Gastrocnemius medialis (tissue), 4 donors: Measurements from ENCODE around the gene RIN3. TPM values are rescaled to one million over a fixed set of nuclear protein-coding genes. Genes with fewer than 3 reads are reported as not detected.

Source experiments
- ATAC-seq, 2 donors: fragments of 150-250 bp; one replicate each; pipeline ENCODE4 v1.9.1; 2016
- DNase-seq, 2 donors: peaks; one replicate each; pipeline ENCODE4 v3.0.0-alpha.2; 2019
- H3K27ac ChIP-seq, 4 donors: fragments of 200-600 bp; sonication (generic); 1 replicate in 1 of 4; 2 replicates in 3 of 4; pipeline ENCODE4 v1.5.1; 2016 to 2018; ENCODE audit warnings: mild to moderate bottlenecking in 2 of 4, moderate library complexity in 1 of 4
- H3K27me3 ChIP-seq, 3 donors: fragments of 200-600 bp; sonication (generic) in 2 of 3; 1 replicate in 1 of 3; 2 replicates in 2 of 3; pipeline versions ENCODE4 v1.5.1 to v1.6.0; 2016 to 2019; ENCODE audit warnings: mild to moderate bottlenecking in 1 of 3, moderate library complexity in 1 of 3
- H3K36me3 ChIP-seq, 2 donors: fragments of 200-600 bp; sonication (generic) in 1 of 2; one replicate each; pipeline ENCODE4 v1.5.1; 2017 to 2018
- H3K4me1 ChIP-seq, 2 donors: fragments of 200-600 bp; sonication (generic) in 1 of 2; one replicate each; pipeline ENCODE4 v1.5.1; 2016 to 2017; ENCODE audit warnings: mild to moderate bottlenecking in 2 of 2
- H3K4me3 ChIP-seq, 4 donors: fragments of 200-600 bp; sonication (generic) in 3 of 4; 1 replicate in 1 of 4; 2 replicates in 3 of 4; pipeline ENCODE4 v1.5.1; 2016 to 2019; ENCODE audit warnings: mild to moderate bottlenecking in 2 of 4
- H3K9me3 ChIP-seq, 3 donors: fragments of 200-600 bp; sonication (generic) in 2 of 3; 1 replicate in 1 of 3; 2 replicates in 2 of 3; pipeline ENCODE4 v1.5.1; 2016 to 2019
- CTCF ChIP-seq, 5 experiments: fragments of 450-650 bp in 3 of 5; fragments of 200-600 bp in 2 of 5; sonication (generic) in 2 of 5; IDR thresholded peaks in 4 of 5; conservative IDR thresholded peaks in 1 of 5; 1 replicate in 4 of 5; 2 replicates in 1 of 5; pipeline ENCODE4 v1.5.1; 2016 to 2019; ENCODE audit warnings: antibody characterized with exemption in 5 of 5, mild to moderate bottlenecking in 3 of 5, moderate library complexity in 3 of 5
- POLR2A ChIP-seq, 2 donors: fragments of 450-650 bp; IDR thresholded peaks; one replicate each; pipeline ENCODE4 v1.6.1; 2017; ENCODE audit warnings: antibody characterized with exemption in 2 of 2, mild to moderate bottlenecking in 2 of 2, moderate library complexity in 2 of 2
- in situ Hi-C, 4 donors: fragments of 200-750 bp; cut with MboI; loops; one replicate each; pipeline versions ENCODE4 v1.15.0 to v1.8.0; 2017; ENCODE audit warnings: low sequenced_read_pairs in 4 of 4
- intact Hi-C: fragments of 100-400 bp; cut with DNase I; formaldehyde crosslinking; loops from one replicate; pipeline ENCODE4 v1.15.1; 2023; ENCODE audit warnings: low total_unique reads
- total RNA-seq, 4 donors: library from RNA; depleted of rRNA; stranded (reverse); fragments of >200 nt; gene quantifications; one replicate each; pipeline versions ENCODE4 v1.1.0 to v1.2.3, GENCODE V29; 2016

The RIN3 gene
- total RNA-seq, 4 donors from 2014 or later = 2.1 to 3.7 (median 2.6) TPM

DNA sequence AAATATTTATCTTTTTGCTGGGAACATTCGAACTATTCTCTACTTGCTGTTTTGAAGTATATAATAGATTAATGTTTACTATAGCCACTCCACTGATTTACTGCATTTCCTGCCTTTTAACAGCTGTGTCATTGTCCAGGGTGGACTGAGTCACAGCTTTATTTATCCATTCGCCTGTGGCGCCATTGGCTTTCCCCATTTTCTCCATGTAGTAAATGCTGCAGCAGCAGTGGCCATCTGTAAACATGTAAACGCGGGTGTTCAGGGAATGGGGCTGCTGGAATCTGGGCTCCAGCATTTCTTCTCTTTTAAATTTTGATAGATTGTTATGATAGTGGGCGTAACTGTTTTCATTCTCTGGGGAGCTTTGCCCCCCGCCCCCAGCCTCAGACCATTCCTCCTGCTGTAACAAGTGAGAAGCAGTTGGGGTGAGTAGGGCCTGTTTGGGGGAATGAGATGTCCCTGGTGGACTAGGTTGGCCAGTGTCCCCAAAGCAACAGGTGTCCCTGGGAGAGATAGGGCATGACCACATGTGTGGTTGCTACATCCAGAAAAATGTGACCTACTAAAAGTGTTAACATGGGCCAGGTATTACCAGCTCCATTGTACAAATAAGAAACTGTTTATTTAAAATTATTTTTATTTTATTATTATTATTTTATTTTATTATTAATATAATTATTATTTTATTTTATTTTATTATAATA is 32.9 kb downstream of the RIN3 start:
- no peaks in the 10 kb centered on the region for H3K36me3 ChIP-seq
- no peak for DNase-seq
- peaks cover 0 to 8% of the 10 kb centered on the region in 2 donors for H3K4me1 ChIP-seq
- H3K27me3 ChIP-seq = no peaks in the 10 kb centered on the region
- H3K4me3 ChIP-seq = no peak overlapping the region
- ATAC-seq = peak; percentile 44 to 62
- H3K9me3 ChIP-seq = no peaks in the 10 kb centered on the region
- no peak for TF ChIP-seq POLR2A (IDR thresholded peaks at IDR 0.05)
- TF ChIP-seq CTCF (IDR thresholded peaks at IDR 0.05 in 4 of 5, conservative IDR thresholded peaks at IDR 0.05 in 1 of 5) = no peak
- peak overlapping the region in 3 of 4 donors; percentile 37 to 49 (median 45) for H3K27ac ChIP-seq
- in situ Hi-C loops = no loop called here
- intact Hi-C loops = no loop called here

DNA sequence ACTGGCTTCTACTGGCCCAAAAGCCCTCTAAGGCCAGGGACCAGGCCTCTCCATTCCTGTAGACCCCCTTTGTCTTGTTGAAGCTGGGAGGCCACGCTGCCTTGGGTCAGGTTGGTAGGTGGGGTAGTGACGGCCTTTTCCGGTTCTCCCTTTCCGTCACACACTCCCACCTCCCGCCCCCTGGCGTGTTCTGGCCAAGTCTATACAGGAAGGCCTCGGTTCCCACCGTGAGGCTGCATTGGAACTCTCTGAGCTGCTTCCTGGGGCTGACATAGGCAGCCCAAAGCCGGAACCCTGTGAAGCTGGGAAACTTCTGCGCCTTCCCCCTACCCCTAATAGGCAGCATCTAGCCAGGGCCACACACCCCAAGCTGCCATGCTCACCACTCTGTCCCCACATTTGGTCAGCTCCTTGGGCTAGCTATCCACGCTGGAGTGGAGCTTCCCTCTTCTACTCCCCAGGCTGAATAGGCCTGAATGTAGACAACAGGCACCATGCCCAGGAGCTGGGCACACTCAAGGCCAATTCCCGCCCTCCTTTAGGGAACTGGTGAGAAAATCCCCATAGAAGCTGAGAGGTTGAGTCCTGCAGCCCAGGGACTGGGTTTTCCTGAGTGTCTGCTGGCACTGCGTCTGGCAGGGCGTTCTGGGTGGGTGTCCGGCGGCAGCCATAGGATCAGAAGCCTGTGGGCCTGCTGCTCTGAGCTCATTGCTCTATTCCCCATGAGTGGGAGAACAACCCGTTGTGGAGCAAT is 35.7 kb downstream of the RIN3 start:
- Histone ChIP-seq H3K9me3 (no peaks in the 10 kb centered on the region), H3K36me3 (no peaks in the 10 kb centered on the region), H3K4me1 (peaks cover 0 to 8% of the 10 kb centered on the region in 2 donors), H3K4me3 (no peak overlapping the region), H3K27me3 (no peaks in the 10 kb centered on the region), H3K27ac (peak overlapping the region; percentile 57 to 71 (median 65))
- DNase-seq (no peak), ATAC-seq (peak; percentile 8 to 36)
- TF ChIP-seq POLR2A (IDR thresholded peaks at IDR 0.05) = no peak
- no peak for TF ChIP-seq CTCF (IDR thresholded peaks at IDR 0.05 in 4 of 5, conservative IDR thresholded peaks at IDR 0.05 in 1 of 5)
- in situ Hi-C loops = no loop called here
- intact Hi-C loops = no loop called here

DNA sequence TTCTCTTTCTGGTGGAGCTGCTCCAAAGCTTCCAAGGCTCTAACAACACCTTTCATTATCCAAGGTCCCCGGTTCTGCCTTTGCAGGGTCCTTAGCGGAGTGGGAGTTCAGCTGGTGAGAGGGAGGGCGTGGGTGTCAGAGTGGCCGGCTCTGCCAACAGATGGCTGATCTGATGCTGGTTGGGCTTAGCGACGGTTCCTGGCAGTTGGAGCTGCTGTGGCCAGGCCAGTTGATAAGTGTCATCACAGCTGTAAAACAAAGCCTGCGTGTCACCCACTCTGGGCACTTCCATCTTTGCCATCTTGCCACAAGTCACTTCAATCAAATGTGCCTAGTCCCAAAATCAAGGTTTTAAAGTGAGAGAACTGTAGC is 36.3 kb downstream of the RIN3 start:
- Histone ChIP-seq H3K4me3 (no peak overlapping the region), H3K4me1 (peaks cover 0 to 8% of the 10 kb centered on the region in 2 donors), H3K9me3 (no peaks in the 10 kb centered on the region), H3K36me3 (no peaks in the 10 kb centered on the region), H3K27me3 (no peaks in the 10 kb centered on the region), H3K27ac (peak overlapping the region; percentile 57 to 71 (median 65))
- DNase-seq = peak in 1 of 2 donors; percentile 37
- TF ChIP-seq POLR2A (IDR thresholded peaks at IDR 0.05) (no peak), CTCF (IDR thresholded peaks at IDR 0.05 in 4 of 5, conservative IDR thresholded peaks at IDR 0.05 in 1 of 5) (no peak)
- ATAC-seq = peak; percentile 32 to 41
- intact Hi-C loops = no loop called here
- in situ Hi-C loops = no loop called here

- peaks cover 0 to 8% of the 10 kb centered on the region in 2 donors for H3K4me1 ChIP-seq
- ATAC-seq = no peak
- DNase-seq = no peak
- H3K4me3 ChIP-seq = no peak overlapping the region
- intact Hi-C loops (no loop called here), in situ Hi-C loops (no loop called here)
- H3K9me3 ChIP-seq = no peaks in the 10 kb centered on the region
- H3K27me3 ChIP-seq = no peaks in the 10 kb centered on the region
- no peaks in the 10 kb centered on the region for H3K36me3 ChIP-seq
- TF ChIP-seq POLR2A (IDR thresholded peaks at IDR 0.05) = no peak
- TF ChIP-seq CTCF (IDR thresholded peaks at IDR 0.05 in 4 of 5, conservative IDR thresholded peaks at IDR 0.05 in 1 of 5) = peak in 1 of 5 experiments; percentile 12
- no peak overlapping the region for H3K27ac ChIP-seq
Measured at GRCh38 chr14:92551044-92551841, 37.7 kb downstream of the RIN3 start.
